AG04450 (cell line): ENCODE results near the gene TMEM87B. TPM values are rescaled to one million over a fixed set of nuclear protein-coding genes. Genes with fewer than 3 reads are reported as not detected.

Source experiments
- CTCF ChIA-PET: fragments of 300-600, 350-600 bp; formaldehyde crosslinking; extraction: SDS; loops from one replicate; lab custom pipeline; 2022; ENCODE audit warnings: antibody characterized with exemption, inconsistent platforms; lab: Charles Lee
- POLR2A ChIA-PET: fragments of 350-600 bp; formaldehyde crosslinking; extraction: SDS; loops from one replicate; lab custom pipeline; 2021; ENCODE audit warnings: antibody characterized with exemption, inconsistent platforms; lab: Yijun Ruan, JAX
- DNase-seq: peaks from one replicate; pipeline ENCODE4 v3.0.0-alpha.2; 2011; ENCODE audit warnings: low read depth, low spot score
- H3K27ac ChIP-seq: one replicate; pipeline ENCODE4 v1.5.1; 2012; ENCODE audit warnings: low read depth, low read length, control low read depth
- H3K27me3 ChIP-seq: one replicate; pipeline ENCODE4 v1.6.0; 2012; ENCODE audit warnings: low read length; ENCODE audit not compliant: control insufficient read depth, insufficient read depth
- H3K4me3 ChIP-seq: 2 replicates; pipeline ENCODE4 v1.5.1; 2011; ENCODE audit warnings: mild to moderate bottlenecking, low read depth, low read length, control low read depth
- H3K9me3 ChIP-seq: 2 replicates; pipeline ENCODE4 v1.5.1; 2012; ENCODE audit warnings: low read length; ENCODE audit not compliant: control insufficient read depth, insufficient read depth
- polyA minus RNA-seq: library from RNA; depleted of rRNA, polyadenylated mRNA; stranded (reverse); fragments of >200 nt; gene quantifications from 2 replicates; pipeline ENCODE4 v1.2.3, GENCODE V29; 2011; rRNA and poly(A)+ RNA removed
- polyA plus RNA-seq: library from polyadenylated mRNA; depleted of rRNA; stranded (reverse); fragments of >200 nt; gene quantifications from 2 replicates; pipeline ENCODE4 v1.2.3, GENCODE V29; 2011; rRNA removed
- TF ChIP-seq, protein P1 (sequence below): IDR thresholded peaks from 2 replicates; pipeline ENCODE4 v1.5.1; 2011; ENCODE audit warnings: low read depth, low read length, control low read depth, inconsistent platforms

The TMEM87B gene, protein sequence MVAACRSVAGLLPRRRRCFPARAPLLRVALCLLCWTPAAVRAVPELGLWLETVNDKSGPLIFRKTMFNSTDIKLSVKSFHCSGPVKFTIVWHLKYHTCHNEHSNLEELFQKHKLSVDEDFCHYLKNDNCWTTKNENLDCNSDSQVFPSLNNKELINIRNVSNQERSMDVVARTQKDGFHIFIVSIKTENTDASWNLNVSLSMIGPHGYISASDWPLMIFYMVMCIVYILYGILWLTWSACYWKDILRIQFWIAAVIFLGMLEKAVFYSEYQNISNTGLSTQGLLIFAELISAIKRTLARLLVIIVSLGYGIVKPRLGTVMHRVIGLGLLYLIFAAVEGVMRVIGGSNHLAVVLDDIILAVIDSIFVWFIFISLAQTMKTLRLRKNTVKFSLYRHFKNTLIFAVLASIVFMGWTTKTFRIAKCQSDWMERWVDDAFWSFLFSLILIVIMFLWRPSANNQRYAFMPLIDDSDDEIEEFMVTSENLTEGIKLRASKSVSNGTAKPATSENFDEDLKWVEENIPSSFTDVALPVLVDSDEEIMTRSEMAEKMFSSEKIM
- polyA plus RNA-seq: 18.1 and 24.5 TPM in 2 replicates
- polyA minus RNA-seq: 10.9 and 18.0 TPM in 2 replicates

- POLR2A ChIA-PET: interaction anchor here (0.6 to 1.5 kb wide), 8 partner anchors 10 to 171 kb away, joined by 3 to 8 read pairs (median 3); partner anchors contain the start of gene ANAPC1
- Histone ChIP-seq H3K4me3 (peak within 1 kb of the TSS; percentile 87), H3K27me3 (no peaks in the 10 kb centered on the region), H3K9me3 (peaks cover 3% of the 10 kb centered on the region; the same call in 1 of the 2 replicates), H3K27ac (peak within 1 kb of the TSS; percentile 87)
- TF ChIP-seq, protein P1, sequence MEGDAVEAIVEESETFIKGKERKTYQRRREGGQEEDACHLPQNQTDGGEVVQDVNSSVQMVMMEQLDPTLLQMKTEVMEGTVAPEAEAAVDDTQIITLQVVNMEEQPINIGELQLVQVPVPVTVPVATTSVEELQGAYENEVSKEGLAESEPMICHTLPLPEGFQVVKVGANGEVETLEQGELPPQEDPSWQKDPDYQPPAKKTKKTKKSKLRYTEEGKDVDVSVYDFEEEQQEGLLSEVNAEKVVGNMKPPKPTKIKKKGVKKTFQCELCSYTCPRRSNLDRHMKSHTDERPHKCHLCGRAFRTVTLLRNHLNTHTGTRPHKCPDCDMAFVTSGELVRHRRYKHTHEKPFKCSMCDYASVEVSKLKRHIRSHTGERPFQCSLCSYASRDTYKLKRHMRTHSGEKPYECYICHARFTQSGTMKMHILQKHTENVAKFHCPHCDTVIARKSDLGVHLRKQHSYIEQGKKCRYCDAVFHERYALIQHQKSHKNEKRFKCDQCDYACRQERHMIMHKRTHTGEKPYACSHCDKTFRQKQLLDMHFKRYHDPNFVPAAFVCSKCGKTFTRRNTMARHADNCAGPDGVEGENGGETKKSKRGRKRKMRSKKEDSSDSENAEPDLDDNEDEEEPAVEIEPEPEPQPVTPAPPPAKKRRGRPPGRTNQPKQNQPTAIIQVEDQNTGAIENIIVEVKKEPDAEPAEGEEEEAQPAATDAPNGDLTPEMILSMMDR: no peak
- CTCF ChIA-PET: interaction anchor here (0.6 kb wide), 1 partner anchor 172 kb away, joined by 3 read pairs; no protein-coding TSS in a partner anchor
- peak; percentile 95 for DNase-seq
Measured at GRCh38 chr2:112054847-112055729, at the start of gene TMEM87B. Gene TMEM87B, plus strand, starts transcription at chr2:112055269. Its CDS starts 323 bp downstream, at chr2:112055592.

DNA sequence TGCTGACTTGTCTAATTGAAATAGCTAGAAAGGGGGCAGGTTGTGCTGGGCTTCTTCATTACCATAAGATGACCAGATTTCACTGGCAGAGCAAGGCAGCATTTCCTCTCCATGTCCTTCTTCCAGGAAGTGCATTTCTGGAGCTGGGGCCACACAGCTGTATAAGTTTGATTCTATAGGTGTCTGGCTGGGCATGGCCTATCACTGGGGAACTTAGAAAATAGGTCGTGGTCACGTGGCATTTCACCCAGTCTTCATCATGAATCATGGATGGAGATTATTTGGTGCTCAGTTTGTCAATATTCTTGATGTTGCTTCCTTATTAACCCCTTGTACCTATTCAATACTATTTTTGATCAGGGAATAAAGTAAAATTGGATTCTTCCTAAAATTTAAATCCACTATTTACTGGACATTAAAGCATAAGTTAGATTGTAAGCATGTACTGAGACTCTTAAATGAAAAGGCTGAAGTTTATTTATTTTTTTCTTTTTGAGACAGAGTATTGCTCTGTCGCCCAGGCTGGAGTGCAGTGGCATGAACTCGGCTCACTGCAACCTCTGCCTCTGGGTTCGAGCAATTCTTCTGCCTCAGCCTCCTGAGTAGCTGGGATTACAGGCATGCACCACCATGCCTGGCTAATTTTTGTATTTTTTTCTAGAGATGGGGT, 49.5 kb upstream of the TMEM87B start:
- Histone ChIP-seq H3K27ac (no peak overlapping the region), H3K27me3 (peaks cover 16% of the 10 kb centered on the region), H3K9me3 (no peaks in the 10 kb centered on the region), H3K4me3 (no peak overlapping the region)
- TF ChIP-seq, protein P1: no peak
- POLR2A ChIA-PET: no interaction called here
- no peak for DNase-seq
- CTCF ChIA-PET: no interaction called here

DNA sequence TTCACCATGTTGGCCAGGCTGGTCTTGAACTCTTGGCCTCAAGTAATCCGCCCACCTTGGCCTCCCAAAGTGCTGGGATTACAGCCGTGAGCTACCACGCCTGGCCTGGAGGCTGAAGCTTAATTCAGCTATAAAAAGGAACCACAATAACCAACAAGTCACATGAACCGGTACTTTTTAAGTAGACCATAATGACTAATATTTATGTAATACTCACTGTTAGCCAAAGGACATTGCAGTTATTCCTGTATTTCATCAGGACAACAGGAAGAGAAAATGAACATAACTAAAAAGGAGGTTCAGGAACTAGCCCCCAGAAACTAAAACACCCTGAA, 49.0 kb upstream of the TMEM87B start:
- H3K4me3 ChIP-seq: no peak overlapping the region
- CTCF ChIA-PET: no interaction called here
- POLR2A ChIA-PET: no interaction called here
- no peak for DNase-seq
- TF ChIP-seq, protein P1: no peak
- no peaks in the 10 kb centered on the region for H3K9me3 ChIP-seq
- peaks cover 14% of the 10 kb centered on the region for H3K27me3 ChIP-seq
- no peak overlapping the region for H3K27ac ChIP-seq

DNA sequence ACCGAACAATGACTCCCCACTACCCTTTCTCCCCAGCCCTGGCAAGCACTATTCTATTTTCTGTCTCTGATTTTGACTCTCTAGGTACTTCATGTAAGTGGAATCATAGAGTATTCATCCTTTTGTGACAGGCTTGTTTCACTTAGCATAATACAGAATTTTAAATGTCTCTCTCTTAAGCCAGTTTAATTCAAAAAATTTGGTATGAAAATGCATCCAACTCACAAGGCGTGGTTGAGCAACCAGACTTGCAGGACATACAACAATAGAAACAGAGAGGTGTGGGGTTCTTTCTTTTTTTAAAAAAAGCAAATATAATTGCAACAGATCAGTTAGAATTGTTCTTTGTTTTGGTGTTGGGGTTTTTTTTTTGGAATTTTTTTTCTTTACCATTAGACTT, 47.6 kb upstream of the TMEM87B start:
- ChIA-PET POLR2A (no interaction called here), CTCF (no interaction called here)
- H3K9me3 ChIP-seq: no peaks in the 10 kb centered on the region
- H3K27me3 ChIP-seq: peaks cover 14% of the 10 kb centered on the region
- TF ChIP-seq, protein P1: no peak
- no peak overlapping the region for H3K4me3 ChIP-seq
- DNase-seq: no peak
- no peak overlapping the region for H3K27ac ChIP-seq
